Nephron (organoid): Measurements from ENCODE around the gene MMP11.

ENCODE experiments used
- H3K27ac Mint-ChIP-seq, 3 experiments: 2 replicates each; pipeline ENCODE4 v1.8.0; 2020; ENCODE audit warnings: mixed read lengths in 3 of 3, mild to moderate bottlenecking in 2 of 3, moderate library complexity in 1 of 3
- H3K27me3 Mint-ChIP-seq: 2 replicates; pipeline ENCODE4 v1.8.0; 2021; ENCODE audit warnings: low read depth, mild to moderate bottlenecking, moderate library complexity, mixed read lengths
- H3K36me3 Mint-ChIP-seq: 2 replicates; pipeline ENCODE4 v1.8.0; 2020; ENCODE audit warnings: low read depth, mixed read lengths
- H3K4me1 Mint-ChIP-seq: 2 replicates; pipeline ENCODE4 v1.8.0; 2020; ENCODE audit warnings: mixed read lengths
- H3K4me3 Mint-ChIP-seq, 3 experiments: 2 replicates each; pipeline ENCODE4 v1.8.0; 2020; ENCODE audit warnings: mild to moderate bottlenecking in 3 of 3, mixed read lengths in 3 of 3, moderate library complexity in 2 of 3
- H3K9me3 Mint-ChIP-seq: 2 replicates; pipeline ENCODE4 v1.8.0; 2020; ENCODE audit warnings: mixed read lengths
- CTCF ChIP-seq, 3 experiments: fragments of 200-600 bp; sonication (generic); IDR thresholded peaks; one replicate each; pipeline ENCODE4 v1.5.0; 2021; ENCODE audit warnings: antibody characterized with exemption in 3 of 3; ENCODE audit not compliant: unreplicated experiment in 3 of 3

The MMP11 gene

DNA sequence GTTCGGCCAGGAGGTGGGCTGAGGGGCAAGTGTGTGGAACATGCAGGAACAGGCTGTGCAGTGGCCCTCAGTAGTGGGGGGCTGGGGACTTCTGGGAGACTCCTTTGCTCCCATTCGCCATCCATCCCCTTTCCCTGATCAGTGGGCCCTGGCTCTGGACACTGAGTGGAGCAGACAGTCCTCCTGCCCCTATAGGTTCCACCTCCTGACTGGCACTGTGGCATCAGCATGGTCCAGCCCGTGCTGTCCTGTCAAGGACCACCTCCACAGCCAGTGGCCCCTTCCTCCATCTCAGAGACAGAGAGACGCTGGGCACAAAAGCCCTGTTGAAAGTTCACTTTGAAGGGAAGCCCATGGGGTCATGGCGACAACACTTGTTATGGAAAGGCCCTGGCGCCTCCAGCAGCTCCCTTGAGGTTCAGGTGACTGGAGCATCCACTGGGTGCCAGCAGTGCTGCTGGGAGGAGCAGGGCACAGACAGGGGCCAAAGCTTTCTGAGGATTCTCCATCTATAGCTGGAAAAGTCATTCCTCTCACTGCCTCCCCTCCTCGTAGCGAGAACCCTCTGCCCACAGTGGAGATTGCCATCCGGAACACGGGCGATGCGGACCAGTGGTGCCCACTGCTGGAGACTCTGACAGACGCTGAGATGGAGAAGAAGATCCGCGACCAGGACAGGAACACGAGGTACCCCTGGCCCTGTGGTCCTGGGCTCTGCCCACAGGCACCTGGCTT lies 60.5 kb downstream of the MMP11 start:
- peaks cover 3% of the 10 kb centered on the region for H3K9me3 Mint-ChIP-seq
- no peaks in the 10 kb centered on the region for H3K27me3 Mint-ChIP-seq
- no peak for TF ChIP-seq CTCF (IDR thresholded peaks at IDR 0.05; ENCODE audit: unreplicated experiment in 3 of 3)
- H3K4me1 Mint-ChIP-seq: peaks cover 32% of the 10 kb centered on the region
- peaks cover 35% of the 10 kb centered on the region for H3K36me3 Mint-ChIP-seq
- no peak overlapping the region for H3K27ac Mint-ChIP-seq
- no peak overlapping the region for H3K4me3 Mint-ChIP-seq
